Vagina (tissue), 2 donors: ENCODE measurements around the gene CCDC82. TPM values are rescaled to one million over a fixed set of nuclear protein-coding genes. Genes with fewer than 3 reads are reported as not detected.

ENCODE experiments used
- DNase-seq, 2 donors: peaks; one replicate each; pipeline ENCODE4 v3.0.0-alpha.2; 2017; ENCODE audit errors: extremely low spot score in 2 of 2
- H3K27ac ChIP-seq: fragments of 200-600 bp; sonication (generic); one replicate; pipeline ENCODE4 v1.5.1; 2019
- H3K27me3 ChIP-seq: fragments of 200-600 bp; sonication (generic); one replicate; pipeline ENCODE4 v1.5.1; 2019
- H3K36me3 ChIP-seq, 2 donors: fragments of 200-600 bp; sonication (generic); one replicate each; pipeline ENCODE4 v1.5.1; 2017 to 2019
- H3K4me1 ChIP-seq: fragments of 200-600 bp; sonication (generic); one replicate; pipeline ENCODE4 v1.5.1; 2019
- H3K4me3 ChIP-seq, 2 donors: fragments of 200-600 bp; sonication (generic); 1 replicate in 1 of 2; 2 replicates in 1 of 2; pipeline ENCODE4 v1.5.1; 2016 to 2019
- H3K9me3 ChIP-seq: fragments of 200-600 bp; sonication (generic); one replicate; pipeline ENCODE4 v1.5.1; 2019
- CTCF ChIP-seq, 3 experiments: fragments of 450-650 bp in 2 of 3; fragments of 200-600 bp in 1 of 3; sonication (generic) in 1 of 3; IDR thresholded peaks; one replicate each; pipeline ENCODE4 v1.5.1; 2017 to 2019; ENCODE audit warnings: antibody characterized with exemption in 3 of 3, mild to moderate bottlenecking in 2 of 3, moderate library complexity in 2 of 3
- POLR2A ChIP-seq, 2 donors: fragments of 450-650 bp; IDR thresholded peaks; one replicate each; pipeline ENCODE4 v1.6.1; 2017; ENCODE audit warnings: antibody characterized with exemption in 2 of 2, mild to moderate bottlenecking in 2 of 2, moderate library complexity in 2 of 2
- POLR2AphosphoS5 ChIP-seq, 2 donors: sonication (generic); formaldehyde crosslinking; IDR thresholded peaks; one replicate each; pipeline ENCODE4 v1.9.0; 2017; ENCODE audit warnings: antibody characterized with exemption in 2 of 2, mild to moderate bottlenecking in 2 of 2, low read depth in 1 of 2; ENCODE audit not compliant: insufficient read depth in 1 of 2
- intact Hi-C: fragments of 100-400 bp; cut with DNase I; formaldehyde crosslinking; loops from one replicate; pipeline ENCODE4 v1.15.1; 2023
- total RNA-seq: library from RNA; depleted of rRNA; stranded (reverse); fragments of >200 nt; gene quantifications from one replicate; pipeline ENCODE4 v1.2.3, GENCODE V29; 2016

CCDC82 gene
- total RNA-seq, 1 donor from 2014 or later, result 29.5 TPM

DNA sequence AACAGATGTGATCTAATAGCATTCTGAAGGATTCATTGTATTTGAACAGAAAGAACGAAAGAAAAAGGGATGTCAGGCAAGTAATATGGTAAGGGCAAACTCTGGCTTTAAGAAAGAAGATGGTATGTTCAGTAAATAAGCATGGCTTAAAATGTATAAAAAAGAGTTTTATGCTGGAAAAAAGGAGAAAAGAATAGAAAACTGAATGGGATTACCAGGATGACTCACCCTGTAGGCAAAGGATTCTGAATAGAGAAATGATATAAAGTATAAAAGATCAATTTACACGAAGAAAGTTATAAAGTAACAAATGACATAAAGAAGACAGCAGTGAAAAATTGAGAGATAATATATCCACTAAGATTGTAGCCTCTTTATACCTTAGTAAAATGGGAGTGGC lies 4.5 kb downstream of the CCDC82 start:
- H3K9me3 ChIP-seq, result no peaks in the 10 kb centered on the region
- no peak overlapping the region for H3K27ac ChIP-seq
- H3K4me3 ChIP-seq, result no peak overlapping the region
- no peak for TF ChIP-seq POLR2A (IDR thresholded peaks at IDR 0.05)
- TF ChIP-seq CTCF (IDR thresholded peaks at IDR 0.05), result no peak
- TF ChIP-seq POLR2AphosphoS5 (IDR thresholded peaks at IDR 0.05; ENCODE audit: insufficient read depth in 1 of 2, low read depth in 1 of 2), result no peak
- H3K27me3 ChIP-seq, result no peaks in the 10 kb centered on the region
- H3K4me1 ChIP-seq, result peaks cover 17% of the 10 kb centered on the region
- intact Hi-C loops, result no loop called here
- DNase-seq, result no peak
- no peaks in the 10 kb centered on the region for H3K36me3 ChIP-seq

DNA sequence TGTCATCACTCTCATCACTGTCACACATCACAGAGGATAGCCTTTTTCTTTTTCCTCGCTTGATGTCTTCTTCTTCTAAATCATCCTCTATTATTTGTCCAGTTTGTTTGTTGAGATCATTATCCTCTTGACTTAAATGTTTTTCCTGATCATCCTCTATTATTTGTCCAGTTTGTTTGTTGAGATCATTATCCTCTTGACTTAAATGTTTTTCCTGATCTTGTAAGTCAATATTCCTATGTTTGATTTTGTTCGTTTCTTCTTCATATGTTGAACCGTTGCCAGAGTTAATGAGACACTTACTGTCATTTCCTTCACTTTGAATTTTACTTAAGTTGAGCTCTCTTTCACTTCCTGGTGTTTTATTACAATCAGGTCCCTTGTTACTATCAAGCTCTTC lies 5.6 kb downstream of the CCDC82 start:
- TF ChIP-seq CTCF (IDR thresholded peaks at IDR 0.05) (no peak), POLR2AphosphoS5 (IDR thresholded peaks at IDR 0.05; ENCODE audit: insufficient read depth in 1 of 2, low read depth in 1 of 2) (no peak), POLR2A (IDR thresholded peaks at IDR 0.05) (no peak)
- Histone ChIP-seq H3K27ac (no peak overlapping the region), H3K4me1 (peaks cover 17% of the 10 kb centered on the region), H3K4me3 (no peak overlapping the region), H3K36me3 (no peaks in the 10 kb centered on the region), H3K9me3 (no peaks in the 10 kb centered on the region), H3K27me3 (no peaks in the 10 kb centered on the region)
- intact Hi-C loops, result no loop called here
- no peak for DNase-seq

DNA sequence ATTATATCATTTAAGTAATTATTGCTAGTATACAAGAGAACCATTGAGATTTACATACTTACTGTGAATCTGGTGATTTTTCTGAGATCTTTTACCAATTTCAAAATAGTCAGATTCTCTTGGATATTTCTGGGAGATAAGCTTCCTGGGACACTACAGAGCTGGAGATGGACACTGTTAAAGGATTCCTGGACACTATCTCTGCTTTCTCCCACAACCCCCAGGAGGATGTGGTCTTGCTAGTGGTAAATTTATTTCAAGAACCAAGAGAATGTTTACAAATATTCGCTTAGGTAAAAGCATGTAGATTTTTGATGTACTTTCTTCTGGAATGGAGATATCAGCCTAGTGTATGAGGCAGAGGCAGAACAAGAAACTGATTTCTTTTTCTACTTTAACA lies 12.9 kb downstream of the CCDC82 start:
- no peak overlapping the region for H3K4me3 ChIP-seq
- intact Hi-C loops, result no loop called here
- no peak overlapping the region for H3K27ac ChIP-seq
- no peaks in the 10 kb centered on the region for H3K27me3 ChIP-seq
- H3K9me3 ChIP-seq, result no peaks in the 10 kb centered on the region
- no peak for DNase-seq
- TF ChIP-seq CTCF (IDR thresholded peaks at IDR 0.05) (no peak), POLR2AphosphoS5 (IDR thresholded peaks at IDR 0.05; ENCODE audit: insufficient read depth in 1 of 2, low read depth in 1 of 2) (no peak), POLR2A (IDR thresholded peaks at IDR 0.05) (no peak)
- H3K4me1 ChIP-seq, result no peaks in the 10 kb centered on the region
- H3K36me3 ChIP-seq, result peaks cover 0 to 12% of the 10 kb centered on the region in 2 donors

GRCh38 chr11:96373826-96374225 lies 15.9 kb downstream of the CCDC82 start:
- no peak overlapping the region for H3K27ac ChIP-seq
- intact Hi-C loops, result no loop called here
- H3K4me3 ChIP-seq, result no peak overlapping the region
- peaks cover 0 to 35% of the 10 kb centered on the region in 2 donors for H3K36me3 ChIP-seq
- TF ChIP-seq POLR2A (IDR thresholded peaks at IDR 0.05) (no peak), CTCF (IDR thresholded peaks at IDR 0.05) (no peak), POLR2AphosphoS5 (IDR thresholded peaks at IDR 0.05; ENCODE audit: insufficient read depth in 1 of 2, low read depth in 1 of 2) (no peak)
- no peaks in the 10 kb centered on the region for H3K4me1 ChIP-seq
- DNase-seq, result no peak
- H3K27me3 ChIP-seq, result no peaks in the 10 kb centered on the region
- H3K9me3 ChIP-seq, result no peaks in the 10 kb centered on the region

- Histone ChIP-seq H3K36me3 (peaks cover 0 to 32% of the 10 kb centered on the region in 2 donors), H3K27ac (no peak overlapping the region), H3K4me3 (no peak overlapping the region), H3K27me3 (no peaks in the 10 kb centered on the region), H3K4me1 (no peaks in the 10 kb centered on the region), H3K9me3 (no peaks in the 10 kb centered on the region)
- no peak for TF ChIP-seq POLR2A (IDR thresholded peaks at IDR 0.05)
- no peak for TF ChIP-seq POLR2AphosphoS5 (IDR thresholded peaks at IDR 0.05; ENCODE audit: insufficient read depth in 1 of 2, low read depth in 1 of 2)
- TF ChIP-seq CTCF (IDR thresholded peaks at IDR 0.05), result no peak
- DNase-seq, result no peak
- intact Hi-C loops, result no loop called here
Measured at GRCh38 chr11:96367342-96367741, 22.4 kb downstream of the CCDC82 start.
